ENCODE measurements around the gene TPH1. TPM values are rescaled to one million over a fixed set of nuclear protein-coding genes. Genes with fewer than 3 reads are reported as not detected.

The TPH1 gene
- total RNA-seq, 1 experiment from 2014 or later, result 0.21 TPM

DNA sequence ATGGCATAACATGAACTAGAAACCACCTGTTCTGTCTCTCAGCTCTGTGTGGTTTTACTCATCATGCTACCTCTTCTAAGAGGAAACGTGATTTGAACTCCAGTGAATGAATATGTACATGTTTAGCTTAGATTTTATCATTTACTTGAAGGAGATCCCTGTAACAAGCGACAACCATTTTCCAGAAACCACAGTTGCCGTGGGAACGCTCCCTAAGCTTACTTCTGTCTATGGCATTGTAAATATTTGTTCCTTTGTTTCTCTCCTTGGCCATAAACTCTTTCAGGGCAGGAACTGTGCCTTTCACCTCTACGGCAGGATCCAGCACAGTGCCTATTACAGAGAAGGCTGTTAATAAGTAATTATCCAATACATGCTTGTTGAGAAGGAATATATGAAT is 17.1 kb upstream of the TPH1 start:
- ChIA-PET CTCF (no interaction called here), POLR2A (ENCODE audit: low non-redundant PET) (no interaction called here)
- TF ChIP-seq, protein P1, sequence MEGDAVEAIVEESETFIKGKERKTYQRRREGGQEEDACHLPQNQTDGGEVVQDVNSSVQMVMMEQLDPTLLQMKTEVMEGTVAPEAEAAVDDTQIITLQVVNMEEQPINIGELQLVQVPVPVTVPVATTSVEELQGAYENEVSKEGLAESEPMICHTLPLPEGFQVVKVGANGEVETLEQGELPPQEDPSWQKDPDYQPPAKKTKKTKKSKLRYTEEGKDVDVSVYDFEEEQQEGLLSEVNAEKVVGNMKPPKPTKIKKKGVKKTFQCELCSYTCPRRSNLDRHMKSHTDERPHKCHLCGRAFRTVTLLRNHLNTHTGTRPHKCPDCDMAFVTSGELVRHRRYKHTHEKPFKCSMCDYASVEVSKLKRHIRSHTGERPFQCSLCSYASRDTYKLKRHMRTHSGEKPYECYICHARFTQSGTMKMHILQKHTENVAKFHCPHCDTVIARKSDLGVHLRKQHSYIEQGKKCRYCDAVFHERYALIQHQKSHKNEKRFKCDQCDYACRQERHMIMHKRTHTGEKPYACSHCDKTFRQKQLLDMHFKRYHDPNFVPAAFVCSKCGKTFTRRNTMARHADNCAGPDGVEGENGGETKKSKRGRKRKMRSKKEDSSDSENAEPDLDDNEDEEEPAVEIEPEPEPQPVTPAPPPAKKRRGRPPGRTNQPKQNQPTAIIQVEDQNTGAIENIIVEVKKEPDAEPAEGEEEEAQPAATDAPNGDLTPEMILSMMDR (conservative IDR thresholded peaks at IDR 0.05; ENCODE audit: low read depth, low read length), result no peak
- no peak for TF ChIP-seq EZH2 (IDR thresholded peaks at IDR 0.05; ENCODE audit: borderline replicate concordance, low read depth, low read length, poor library complexity, severe bottlenecking)
- H3K27me3 ChIP-seq (replicated peaks; ENCODE audit: insufficient read depth, low read depth, low read length, poor library complexity), result no peaks in the 10 kb centered on the region
- H3K27ac ChIP-seq (ENCODE audit: low read depth, low read length, poor library complexity, severe bottlenecking), result no peak overlapping the region
- H3K4me3 ChIP-seq (ENCODE audit: low read depth, low read length, poor library complexity, severe bottlenecking), result no peak overlapping the region
- BruUV-seq (replicated peaks), result no TSS peak
- intact Hi-C loops (cut with micrococcal nuclease; ENCODE audit: unreplicated experiment), result no loop called here
- no peak for DNase-seq (ENCODE audit: low spot score)
- H3K36me3 ChIP-seq (ENCODE audit: insufficient read depth, low read length, poor library complexity, severe bottlenecking), result no peaks in the 10 kb centered on the region
- H3K4me1 ChIP-seq (ENCODE audit: insufficient read depth, low read length, poor library complexity, severe bottlenecking), result no peaks in the 10 kb centered on the region
- H3K9me3 ChIP-seq (ENCODE audit: low read depth, low read length, poor library complexity, severe bottlenecking), result no peaks in the 10 kb centered on the region

DNA sequence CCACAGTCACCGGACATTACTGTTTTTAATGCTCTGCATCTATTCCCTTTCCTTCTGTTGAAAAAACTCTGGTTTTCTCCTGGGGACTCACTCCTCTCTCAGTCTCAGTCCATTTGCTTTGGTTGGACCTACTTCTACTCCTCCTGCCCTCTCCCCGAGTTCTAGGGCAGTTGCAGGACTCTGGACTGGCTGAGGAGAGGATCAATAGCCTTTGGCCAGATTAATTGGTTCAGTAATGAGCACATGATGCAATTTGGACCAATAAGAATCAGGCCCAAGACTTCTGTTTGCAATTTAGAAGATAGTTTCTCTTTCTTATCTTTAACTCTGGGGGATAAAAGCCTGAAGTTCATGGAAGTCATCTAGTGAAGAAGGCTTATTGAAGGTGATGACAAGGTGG is 15.3 kb upstream of the TPH1 start:
- Histone ChIP-seq H3K9me3 (ENCODE audit: low read depth, low read length, poor library complexity, severe bottlenecking) (no peaks in the 10 kb centered on the region), H3K27ac (ENCODE audit: low read depth, low read length, poor library complexity, severe bottlenecking) (no peak overlapping the region), H3K27me3 (replicated peaks; ENCODE audit: insufficient read depth, low read depth, low read length, poor library complexity) (no peaks in the 10 kb centered on the region), H3K36me3 (ENCODE audit: insufficient read depth, low read length, poor library complexity, severe bottlenecking) (no peaks in the 10 kb centered on the region), H3K4me3 (ENCODE audit: low read depth, low read length, poor library complexity, severe bottlenecking) (no peak overlapping the region), H3K4me1 (ENCODE audit: insufficient read depth, low read length, poor library complexity, severe bottlenecking) (no peaks in the 10 kb centered on the region)
- BruUV-seq (replicated peaks), result no TSS peak
- DNase-seq (ENCODE audit: low spot score), result no peak
- intact Hi-C loops (cut with micrococcal nuclease; ENCODE audit: unreplicated experiment), result no loop called here
- CTCF ChIA-PET, result no interaction called here
- POLR2A ChIA-PET (ENCODE audit: low non-redundant PET), result no interaction called here
- TF ChIP-seq, protein P1 (conservative IDR thresholded peaks at IDR 0.05; ENCODE audit: low read depth, low read length), result no peak
- no peak for TF ChIP-seq EZH2 (IDR thresholded peaks at IDR 0.05; ENCODE audit: borderline replicate concordance, low read depth, low read length, poor library complexity, severe bottlenecking)

DNA sequence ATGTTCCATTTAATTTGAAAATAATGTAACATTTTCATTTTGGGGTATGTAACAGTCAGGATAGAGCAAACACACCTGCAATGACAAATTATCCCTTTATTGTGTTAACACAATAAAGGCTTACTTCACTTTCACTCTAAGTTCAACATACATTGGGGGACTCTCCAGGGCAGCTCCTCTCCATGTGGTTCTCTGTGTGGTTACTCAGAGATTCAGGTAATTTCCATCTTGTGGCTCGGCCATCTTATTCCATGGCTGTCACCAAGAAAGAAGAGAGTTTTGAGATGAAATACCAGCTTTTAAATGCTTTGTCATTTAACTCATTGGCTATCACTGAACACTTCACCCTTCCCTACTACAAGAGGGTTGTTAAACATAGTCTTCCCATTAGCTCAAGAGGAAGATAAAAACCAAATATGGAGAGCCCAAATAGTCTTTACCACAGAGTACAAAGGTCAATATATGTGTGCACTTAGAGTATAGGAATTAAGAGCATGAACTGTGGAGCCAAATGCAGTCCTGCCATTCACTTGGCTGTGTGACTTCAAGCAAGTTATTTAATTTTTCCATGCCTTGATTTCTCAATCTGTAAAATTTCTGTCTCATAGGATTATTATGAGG is 10.6 kb upstream of the TPH1 start:
- Histone ChIP-seq H3K4me3 (ENCODE audit: low read depth, low read length, poor library complexity, severe bottlenecking) (no peak overlapping the region), H3K9me3 (ENCODE audit: low read depth, low read length, poor library complexity, severe bottlenecking) (no peaks in the 10 kb centered on the region), H3K36me3 (ENCODE audit: insufficient read depth, low read length, poor library complexity, severe bottlenecking) (no peaks in the 10 kb centered on the region), H3K27me3 (replicated peaks; ENCODE audit: insufficient read depth, low read depth, low read length, poor library complexity) (no peaks in the 10 kb centered on the region), H3K27ac (ENCODE audit: low read depth, low read length, poor library complexity, severe bottlenecking) (no peak overlapping the region), H3K4me1 (ENCODE audit: insufficient read depth, low read length, poor library complexity, severe bottlenecking) (no peaks in the 10 kb centered on the region)
- no TSS peak for BruUV-seq (replicated peaks)
- no peak for DNase-seq (ENCODE audit: low spot score)
- intact Hi-C loops (cut with micrococcal nuclease; ENCODE audit: unreplicated experiment), result no loop called here
- ChIA-PET POLR2A (ENCODE audit: low non-redundant PET) (no interaction called here), CTCF (no interaction called here)
- TF ChIP-seq EZH2 (IDR thresholded peaks at IDR 0.05; ENCODE audit: borderline replicate concordance, low read depth, low read length, poor library complexity, severe bottlenecking), result no peak
- TF ChIP-seq, protein P1 (conservative IDR thresholded peaks at IDR 0.05; ENCODE audit: low read depth, low read length), result no peak

Measured in A673 (cell line).